ENCODE measurements around the gene ARRDC1.

The ARRDC1 gene

GRCh38 chr9:137656416-137656815, 50.9 kb downstream of the ARRDC1 start:
- Mint-ChIP-seq H3K27me3 (ENCODE audit: low read depth, poor library complexity) (peaks cover 4% of the 10 kb centered on the region), H3K4me1 (peaks cover 8% of the 10 kb centered on the region), H3K9me3 (no peaks in the 10 kb centered on the region), H3K36me3 (ENCODE audit: low read depth) (peaks cover 50% of the 10 kb centered on the region), H3K4me3 (no peak overlapping the region), H3K27ac (no peak overlapping the region)
- no peak for DNase-seq
- TF ChIP-seq CTCF (IDR thresholded peaks at IDR 0.05): no peak

DNA sequence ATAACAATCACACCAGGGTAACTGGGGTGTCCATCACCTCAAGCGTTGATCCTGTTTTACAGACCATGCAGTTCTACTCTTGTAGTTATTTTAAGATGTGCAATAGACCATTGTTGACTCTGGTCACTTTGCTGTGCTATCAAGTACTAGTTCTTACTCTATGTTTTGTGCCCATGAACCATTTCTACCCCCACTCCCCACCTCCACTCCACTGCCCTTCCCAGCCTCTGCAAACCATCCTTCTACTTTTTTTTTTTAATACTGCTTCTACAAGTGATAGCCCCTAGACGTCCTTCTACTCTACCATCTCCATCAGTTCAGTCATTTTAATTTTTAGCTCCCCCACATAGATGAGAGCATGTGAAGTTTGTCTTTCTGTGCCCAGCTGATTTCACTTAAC, 52.1 kb downstream of the ARRDC1 start:
- no peak for DNase-seq
- H3K27me3 Mint-ChIP-seq (ENCODE audit: low read depth, poor library complexity): peaks cover 4% of the 10 kb centered on the region
- H3K9me3 Mint-ChIP-seq: no peaks in the 10 kb centered on the region
- peak overlapping the region; percentile 8 for H3K27ac Mint-ChIP-seq
- peaks cover 8% of the 10 kb centered on the region for H3K4me1 Mint-ChIP-seq
- no peak for TF ChIP-seq CTCF (IDR thresholded peaks at IDR 0.05)
- H3K4me3 Mint-ChIP-seq: no peak overlapping the region
- H3K36me3 Mint-ChIP-seq (ENCODE audit: low read depth): peaks cover 42% of the 10 kb centered on the region

DNA sequence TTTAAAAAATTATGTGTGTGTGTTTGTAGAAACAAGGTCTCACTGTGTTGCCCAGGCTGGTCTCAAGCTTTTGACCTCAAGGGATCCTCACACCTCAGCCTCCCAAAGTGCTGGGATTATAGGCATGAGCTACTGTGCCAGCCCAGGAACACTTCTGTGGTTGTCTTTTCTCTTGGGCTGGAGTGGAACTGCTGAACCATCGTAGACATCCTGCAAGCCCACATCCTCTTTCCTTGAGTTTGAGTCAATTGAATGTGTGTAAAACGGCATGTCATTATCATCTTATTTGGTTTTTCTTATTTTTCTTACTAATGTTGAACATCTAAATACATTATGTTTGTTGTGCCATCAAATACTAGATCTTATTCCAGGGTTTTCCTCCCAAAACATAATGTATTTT, 53.3 kb downstream of the ARRDC1 start:
- Mint-ChIP-seq H3K9me3 (no peaks in the 10 kb centered on the region), H3K36me3 (ENCODE audit: low read depth) (peaks cover 47% of the 10 kb centered on the region), H3K27me3 (ENCODE audit: low read depth, poor library complexity) (peaks cover 4% of the 10 kb centered on the region), H3K4me1 (peaks cover 14% of the 10 kb centered on the region), H3K4me3 (no peak overlapping the region), H3K27ac (no peak overlapping the region)
- no peak for DNase-seq
- TF ChIP-seq CTCF (IDR thresholded peaks at IDR 0.05): no peak

GRCh38 chr9:137660144-137660543, 54.7 kb downstream of the ARRDC1 start:
- no peak for TF ChIP-seq CTCF (IDR thresholded peaks at IDR 0.05)
- Mint-ChIP-seq H3K27ac (no peak overlapping the region), H3K4me1 (peaks cover 27% of the 10 kb centered on the region), H3K36me3 (ENCODE audit: low read depth) (peaks cover 47% of the 10 kb centered on the region), H3K27me3 (ENCODE audit: low read depth, poor library complexity) (peaks cover 4% of the 10 kb centered on the region), H3K9me3 (no peaks in the 10 kb centered on the region), H3K4me3 (no peak overlapping the region)
- DNase-seq: no peak

GRCh38 chr9:137663584-137663983, 58.1 kb downstream of the ARRDC1 start:
- Mint-ChIP-seq H3K4me1 (peaks cover 57% of the 10 kb centered on the region), H3K9me3 (no peaks in the 10 kb centered on the region), H3K27ac (no peak overlapping the region), H3K36me3 (ENCODE audit: low read depth) (peaks cover 48% of the 10 kb centered on the region), H3K27me3 (ENCODE audit: low read depth, poor library complexity) (no peaks in the 10 kb centered on the region), H3K4me3 (no peak overlapping the region)
- no peak for DNase-seq
- no peak for TF ChIP-seq CTCF (IDR thresholded peaks at IDR 0.05)

DNA sequence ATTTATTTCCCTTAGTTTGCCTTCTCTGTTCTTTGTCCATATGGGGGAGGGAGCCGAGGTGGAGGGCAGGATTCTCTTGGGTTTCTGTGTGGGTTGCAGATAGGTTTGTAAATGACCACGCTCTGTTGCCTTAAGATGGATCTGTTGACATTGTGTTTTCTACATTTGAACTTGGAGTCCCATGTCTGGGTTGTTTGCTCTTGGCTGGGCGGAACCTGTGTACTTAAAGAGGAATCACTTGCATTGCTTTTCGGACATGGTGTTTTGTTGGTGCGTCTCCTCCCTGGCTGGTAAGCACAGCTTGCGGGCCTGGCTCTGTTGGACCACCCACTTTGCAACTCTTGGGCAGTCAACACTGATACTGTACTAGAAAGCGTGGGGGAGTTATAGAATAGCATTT, 59.2 kb downstream of the ARRDC1 start:
- Mint-ChIP-seq H3K4me1 (peaks cover 67% of the 10 kb centered on the region), H3K9me3 (no peaks in the 10 kb centered on the region), H3K27me3 (ENCODE audit: low read depth, poor library complexity) (no peaks in the 10 kb centered on the region), H3K36me3 (ENCODE audit: low read depth) (peaks cover 51% of the 10 kb centered on the region), H3K4me3 (peak overlapping the region; percentile 46), H3K27ac (peak overlapping the region; percentile 37)
- no peak for TF ChIP-seq CTCF (IDR thresholded peaks at IDR 0.05)
- DNase-seq: no peak

Data from nephron progenitor cell (in vitro differentiated cells).